HepG2 (cell line): ENCODE measurements around the gene VASN. TPM values are rescaled to one million over a fixed set of nuclear protein-coding genes. Genes with fewer than 3 reads are reported as not detected.

Experiments
- ATAC-seq: fragments of 200-7000 bp; cut with Tn5 transposase; 3 replicates; pipeline ENCODE4 v1.9.1; 2020; ENCODE audit warnings: mild to moderate bottlenecking, moderate library complexity
- BruUV-seq: library from RNA; stranded (reverse); fragments of 400-500 nt; replicated peaks from 2 replicates; lab custom pipeline; 2021; lab: Mats Ljungman, UMichigan
- CTCF ChIA-PET: fragments of 300-600 bp; formaldehyde crosslinking; extraction: SDS; loops from one replicate; lab custom pipeline; 2021; ENCODE audit warnings: low total read pairs, inconsistent platforms, low intra/inter-chr PET ratio; lab: Yijun Ruan, JAX
- POLR2A ChIA-PET: fragments of 350-600 bp; sonication (Branson Sonifier 250); formaldehyde crosslinking; loops from one replicate; lab custom pipeline; 2020; ENCODE audit warnings: antibody characterized with exemption, inconsistent platforms; lab: Yijun Ruan, JAX
- DNase-seq: peaks from one replicate; pipeline ENCODE4 v3.0.0-alpha.2; 2015; ENCODE audit warnings: low spot score
- FAIRE-seq: peaks from 3 replicates; lab custom pipeline; 2011; peaks lifted over from hg19 to GRCh38; lab: Jason Lieb, UNC
- H2AFZ ChIP-seq: one replicate; pipeline ENCODE4 v1.6.1; 2011; ENCODE audit warnings: low read length, inconsistent platforms
- H3K27ac ChIP-seq: fragments of 300-600 bp; 3 replicates; pipeline ENCODE4 v1.8.0; 2011; ENCODE audit warnings: mixed run types, mild to moderate bottlenecking, mixed read lengths, low read length, inconsistent platforms; ENCODE audit not compliant: insufficient read depth; ENCODE audit errors: extremely low read length
- H3K27me3 ChIP-seq, 2 experiments: fragments of 200-600 bp in 1 of 2; 2 replicates in 1 of 2; 3 replicates in 1 of 2; pipeline versions ENCODE4 v1.6.0 to v1.8.0; 2011; ENCODE audit warnings: low read length in 2 of 2, mild to moderate bottlenecking in 2 of 2, moderate library complexity in 2 of 2, inconsistent platforms in 1 of 2; ENCODE audit not compliant: insufficient read depth in 2 of 2, control insufficient read depth in 1 of 2
- H3K36me3 ChIP-seq, 2 experiments: fragments of 200-600 bp in 1 of 2; replicated peaks in 1 of 2; 2 replicates in 1 of 2; 3 replicates in 1 of 2; pipeline versions ENCODE4 v1.5.1 to v1.8.0; 2011; ENCODE audit warnings: low read length in 2 of 2, inconsistent platforms in 1 of 2; ENCODE audit not compliant: insufficient read depth in 2 of 2, control insufficient read depth in 1 of 2
- H3K4me1 ChIP-seq: 2 replicates; pipeline ENCODE4 v1.5.1; 2012; ENCODE audit warnings: low read length, inconsistent platforms; ENCODE audit not compliant: insufficient read depth
- H3K4me2 ChIP-seq: 2 replicates; pipeline ENCODE4 v1.6.0; 2011; ENCODE audit warnings: low read depth, low read length, inconsistent platforms
- H3K4me3 ChIP-seq, 3 experiments: fragments of 200-600 bp in 1 of 3; sonication (generic), shearing (Covaris generic) in 1 of 3; replicated peaks in 1 of 3; 2 replicates each; pipeline ENCODE4 v1.5.1; 2011 to 2016; ENCODE audit warnings: low read length in 3 of 3, inconsistent platforms in 2 of 3, low read depth in 2 of 3, mild to moderate bottlenecking in 2 of 3, control low read depth in 1 of 3, mixed read lengths in 1 of 3; ENCODE audit not compliant: insufficient read depth in 1 of 3
- H3K79me2 ChIP-seq: one replicate; pipeline ENCODE4 v1.6.1; 2011; ENCODE audit warnings: low read length, inconsistent platforms; ENCODE audit not compliant: insufficient read depth
- H3K9ac ChIP-seq: 2 replicates; pipeline ENCODE4 v1.6.0; 2011; ENCODE audit warnings: mild to moderate bottlenecking, low read depth, low read length, inconsistent platforms; ENCODE audit not compliant: insufficient read depth
- H3K9me3 ChIP-seq: 2 replicates; pipeline ENCODE4 v1.5.1; 2012; ENCODE audit warnings: mild to moderate bottlenecking, low read length
- H4K20me1 ChIP-seq: 2 replicates; pipeline ENCODE4 v1.6.0; 2011; ENCODE audit warnings: inconsistent platforms, mild to moderate bottlenecking, low read length, moderate library complexity; ENCODE audit not compliant: insufficient read depth
- AGO1 ChIP-seq: fragments of 200-400 bp; formaldehyde crosslinking; IDR thresholded peaks from 2 replicates; pipeline ENCODE4 v1.6.1; 2017; ENCODE audit warnings: mild to moderate bottlenecking, low read depth, low read length, moderate library complexity; ENCODE audit not compliant: poor library complexity, severe bottlenecking
- AGO2 ChIP-seq: fragments of 200-400 bp; formaldehyde crosslinking; optimal IDR thresholded peaks from 2 replicates; pipeline ENCODE3; 2017; ENCODE audit warnings: mild to moderate bottlenecking, low read depth, low read length, moderate library complexity
- BRCA1 ChIP-seq: sonication (generic); formaldehyde crosslinking; IDR thresholded peaks from 2 replicates; pipeline ENCODE4 v1.4.0; 2020; ENCODE audit warnings: missing genetic modification reagents
- RBFOX2 ChIP-seq: fragments of 200-400 bp; formaldehyde crosslinking; IDR thresholded peaks from 2 replicates; pipeline ENCODE4 v1.6.1; 2017; ENCODE audit warnings: low read depth, mild to moderate bottlenecking, low read length
- SIN3B ChIP-seq: fragments of 150-350 bp; IDR thresholded peaks from 2 replicates; pipeline ENCODE4 v1.6.1; 2014; ENCODE audit warnings: low read length
- SNAPC2 ChIP-seq: sonication (generic); formaldehyde crosslinking; IDR thresholded peaks from 2 replicates; pipeline ENCODE4 v1.8.1; 2022; ENCODE audit warnings: mild to moderate bottlenecking, missing genetic modification reagents
- ZNF431 ChIP-seq: sonication (generic); formaldehyde crosslinking; IDR thresholded peaks from 2 replicates; pipeline ENCODE4 v1.9.0; 2022; ENCODE audit warnings: missing genetic modification reagents, low read depth, mild to moderate bottlenecking, borderline replicate concordance
- ZNF776 ChIP-seq: sonication (generic); formaldehyde crosslinking; IDR thresholded peaks from 2 replicates; pipeline ENCODE4 v1.4.0; 2020; ENCODE audit warnings: mild to moderate bottlenecking, missing genetic modification reagents
- whole genome bisulfite sequencing: methylation state at CpG from one replicate; pipeline ENCODE4 v1.1.6; 2017; ENCODE audit warnings: low lambda C conversion rate; 5-methylcytosine and 5-hydroxymethylcytosine counted together
- in situ Hi-C: cut with HindIII; loops from 2 replicates; pipeline ENCODE4 v1.10.0; 2017; ENCODE audit warnings: low pct_unique_long_range_greater_than_20kb; ENCODE audit not compliant: extremely low pct_ligation_motif_present
- intact Hi-C: fragments of 100-400 bp; cut with micrococcal nuclease; formaldehyde crosslinking; loops from one replicate; pipeline ENCODE4 v1.10.0; 2022; ENCODE audit not compliant: unreplicated experiment
- polyA plus RNA-seq, 8 experiments: library from polyadenylated mRNA; depleted of rRNA in 3 of 8; stranded (reverse) in 7 of 8; unstranded in 1 of 8; fragments of >200 nt; fragmentation: Illumina TruSeq in 4 of 8; extraction: Trizol in 4 of 8; gene quantifications; 2 replicates each; pipeline versions ENCODE4 v1.2.1 to v1.2.3, GENCODE V29; 2011 to 2016; ENCODE audit warnings: low read depth in 4 of 8, missing spikeins in 1 of 8, mixed read lengths in 1 of 8; ENCODE audit not compliant: insufficient read depth in 1 of 8
- total RNA-seq, 5 experiments: library from RNA; depleted of rRNA; stranded (reverse); fragments of >200 nt; fragmentation: Illumina TruSeq; extraction: Trizol; gene quantifications; 2 replicates each; pipeline ENCODE4 v1.2.3, GENCODE V29; 2016; ENCODE audit warnings: low read depth in 1 of 5

Gene VASN
- total and polyA plus RNA-seq, 2 of the 13 experiments (the other 11 are each of a cell fraction or from before 2014, with no cell fraction given): 8.4 to 18.2 TPM

DNA sequence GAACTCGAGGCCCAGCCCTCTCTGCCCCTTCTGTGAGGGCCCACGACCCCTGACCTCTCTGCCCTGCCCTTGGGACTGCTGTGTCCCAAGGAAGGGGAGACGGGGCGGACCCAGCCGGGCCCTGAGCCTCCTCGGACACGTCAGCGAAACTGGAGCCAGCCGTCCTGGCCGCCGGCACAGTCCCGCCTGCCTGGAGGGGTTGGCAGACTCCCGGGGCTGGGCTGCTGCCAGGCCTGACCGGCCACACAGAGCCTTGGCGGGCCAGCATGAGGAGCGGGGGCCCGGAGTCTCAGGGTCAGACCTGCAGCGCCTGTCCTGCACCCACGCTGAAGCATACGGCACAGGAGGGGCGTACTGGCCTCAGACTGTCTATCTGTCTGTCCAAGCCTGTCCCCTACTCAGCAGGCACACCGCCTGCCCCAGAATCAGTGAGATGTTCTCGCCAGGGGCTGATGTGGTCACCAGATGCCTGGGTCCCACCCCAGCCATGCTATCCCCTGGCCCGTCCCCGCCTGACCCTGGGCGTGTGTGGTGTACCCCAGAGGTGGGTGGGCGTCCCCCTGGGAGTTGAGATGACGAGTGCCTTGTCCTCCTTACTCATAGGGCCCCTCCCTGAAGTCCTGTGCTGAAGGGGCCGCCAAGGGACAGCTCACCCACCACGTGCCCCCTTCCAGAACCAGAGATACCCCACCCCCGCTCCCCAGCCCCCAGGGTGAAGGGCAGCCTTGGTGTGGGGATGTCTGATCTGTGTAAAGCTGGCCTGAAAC lies 4.7 kb downstream of the VASN start:
- no peak for DNase-seq
- no peak for FAIRE-seq
- Histone ChIP-seq H3K27me3 (no peaks in the 10 kb centered on the region), H3K27ac (no peak overlapping the region), H3K36me3 (peaks cover 2 to 5% of the 10 kb centered on the region in 2 experiments; a peak in 3 of 5 replicates), H3K9ac (no peak overlapping the region), H3K79me2 (peaks cover 57% of the 10 kb centered on the region), H3K9me3 (no peaks in the 10 kb centered on the region), H3K4me2 (no peak overlapping the region), H3K4me1 (peaks cover 79% of the 10 kb centered on the region), H4K20me1 (peaks cover 52% of the 10 kb centered on the region), H3K4me3 (no peak overlapping the region), H2AFZ (no peak overlapping the region)
- BruUV-seq: no TSS peak
- TF ChIP-seq SIN3B (no peak), ZNF776 (CRISPR knock-in tag) (no peak), SNAPC2 (CRISPR knock-in tag) (no peak), RBFOX2 (peak; percentile 76), AGO1 (peak; percentile 35), BRCA1 (no peak), AGO2 (peak; percentile 73), ZNF431 (CRISPR knock-in tag) (no peak)
- no peak for ATAC-seq
- 95% methylated on average over 9 of the region's 31 CpGs for WGBS
- CTCF ChIA-PET: no interaction called here
- in situ Hi-C loops: no loop called here
- POLR2A ChIA-PET: no interaction called here
- intact Hi-C loops: no loop called here
